GM21447 (cell line): ENCODE data around the gene RASGEF1C.

Experiments
- ATAC-seq: cut with Tn5 transposase; IDR thresholded peaks from one replicate; pipeline ENCODE4 v1.9.1; 2021; ENCODE audit not compliant: unreplicated experiment

Gene RASGEF1C

DNA sequence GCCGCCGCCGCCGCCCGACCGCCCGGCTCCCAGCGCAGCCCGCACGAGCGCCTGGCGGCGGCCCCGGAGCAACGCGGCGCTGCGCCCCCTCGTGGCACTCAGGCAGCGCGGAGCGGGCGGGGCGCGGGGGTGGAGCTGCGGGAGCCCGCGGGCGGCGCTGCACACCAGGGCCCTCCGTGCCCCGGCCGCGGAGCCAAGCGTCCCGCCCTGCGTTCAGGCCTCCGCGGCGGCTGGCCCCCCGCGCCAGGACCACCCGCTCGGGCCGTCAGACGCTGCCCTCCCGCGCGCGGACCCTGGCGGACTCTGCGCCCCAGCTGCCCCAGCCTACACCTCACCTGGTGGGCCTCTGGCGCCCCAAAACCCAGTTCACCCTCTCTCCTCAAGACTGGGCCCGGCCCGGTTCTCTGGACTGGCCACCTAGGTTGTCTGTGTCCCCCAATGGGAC lies at the start of gene RASGEF1C:
TSS of gene RASGEF1C (minus strand) at position 75 of the 445 bp plus-strand sequence. CDS start 71,159 bp downstream, outside the sequence.
- ATAC-seq: no peak

DNA sequence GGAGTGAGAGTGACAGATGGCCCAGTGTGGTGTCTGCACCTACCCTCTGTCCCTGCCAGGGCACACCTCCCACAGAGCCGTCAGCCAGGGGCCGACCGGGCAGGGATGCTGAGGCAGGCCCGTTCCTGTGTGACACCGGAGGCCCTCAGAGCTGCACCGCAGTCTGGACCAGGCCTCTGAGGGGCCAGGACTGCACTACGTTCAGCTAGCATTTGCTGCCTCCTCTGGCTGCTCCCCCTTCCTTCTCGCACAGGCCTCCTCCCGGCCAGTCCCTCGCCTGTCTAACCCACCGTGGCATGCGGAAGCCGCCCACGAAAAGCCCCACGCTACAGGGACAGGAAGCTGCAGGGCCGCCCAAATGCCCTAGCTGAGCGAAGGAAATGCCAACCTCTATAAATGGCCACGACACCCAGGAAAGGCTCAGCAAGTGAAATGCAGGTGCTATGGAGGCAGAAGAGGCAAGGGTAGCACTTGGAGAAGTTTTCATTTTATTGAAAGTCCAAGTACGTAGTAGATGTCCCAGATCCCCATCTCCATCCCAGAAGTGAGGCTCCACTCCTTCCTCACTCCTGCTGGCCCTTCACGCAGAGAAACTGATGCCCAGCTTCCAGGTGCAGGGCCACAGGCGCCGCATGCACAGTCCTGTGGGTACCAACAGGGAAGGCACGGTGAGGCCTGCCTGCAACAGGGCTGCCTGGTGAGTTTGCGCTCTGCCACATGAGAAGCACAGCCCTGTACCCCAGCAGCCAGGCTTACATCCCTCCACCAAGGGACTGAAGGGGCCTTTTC lies 44.2 kb upstream of the RASGEF1C start:
- ATAC-seq: no peak

DNA sequence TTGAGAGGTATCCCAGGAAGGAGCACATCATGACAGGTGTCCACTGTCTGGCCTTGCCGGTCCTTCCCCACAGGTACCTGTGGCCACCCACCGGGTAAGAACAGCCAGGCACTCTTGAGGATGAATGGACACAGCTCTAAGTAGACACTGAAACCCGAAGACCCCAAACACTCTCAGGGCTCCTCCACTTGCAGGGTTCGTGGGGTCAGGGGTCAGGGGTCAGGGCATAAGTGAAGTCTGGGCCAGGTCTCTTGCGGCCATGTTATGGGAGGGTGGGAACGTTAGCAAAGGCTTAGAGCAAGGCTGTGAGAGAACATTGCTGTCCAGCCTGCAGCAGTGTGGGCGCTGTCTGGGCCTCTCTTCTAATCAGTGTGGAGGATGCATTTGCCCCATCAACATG lies 42.9 kb upstream of the RASGEF1C start:
- ATAC-seq: no peak

DNA sequence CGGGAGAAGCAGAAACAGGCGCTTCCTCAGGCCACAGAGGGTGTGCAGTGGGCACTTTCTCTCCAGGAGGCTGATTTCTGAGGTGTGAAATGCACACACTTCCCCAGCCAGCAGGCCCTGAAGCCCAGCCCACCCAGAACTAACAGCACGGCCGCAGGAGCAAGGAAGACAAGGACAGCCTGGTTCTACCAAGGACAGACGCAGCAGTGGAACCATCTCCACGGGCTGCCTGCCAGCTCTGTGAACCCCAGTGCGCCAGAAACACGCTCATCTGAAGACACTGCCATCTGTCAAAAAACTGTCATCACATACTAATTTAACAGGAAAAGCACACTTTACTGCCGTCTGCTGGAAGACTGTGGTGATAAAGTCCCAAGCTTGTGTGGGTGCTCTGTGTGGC lies 42.1 kb upstream of the RASGEF1C start:
- no peak for ATAC-seq

DNA sequence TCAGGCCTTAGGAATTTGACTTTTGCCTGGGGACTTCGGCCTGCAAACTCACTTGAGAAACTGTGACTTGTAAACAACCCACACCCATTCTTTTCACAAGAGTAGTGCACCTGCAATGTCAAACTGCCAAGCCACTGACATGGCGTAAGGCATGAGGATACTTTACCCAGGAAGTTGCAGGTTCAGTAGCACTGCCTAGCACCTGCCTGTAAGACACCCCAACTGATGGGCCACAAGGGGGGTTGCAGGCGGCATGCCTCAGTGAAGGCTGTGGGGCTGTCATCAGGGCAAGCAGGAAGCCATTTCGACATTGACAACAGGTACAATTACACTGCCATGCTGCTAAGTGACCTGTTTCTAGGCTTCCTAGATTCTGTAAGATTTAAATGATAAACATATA lies 41.3 kb upstream of the RASGEF1C start:
- no peak for ATAC-seq

DNA sequence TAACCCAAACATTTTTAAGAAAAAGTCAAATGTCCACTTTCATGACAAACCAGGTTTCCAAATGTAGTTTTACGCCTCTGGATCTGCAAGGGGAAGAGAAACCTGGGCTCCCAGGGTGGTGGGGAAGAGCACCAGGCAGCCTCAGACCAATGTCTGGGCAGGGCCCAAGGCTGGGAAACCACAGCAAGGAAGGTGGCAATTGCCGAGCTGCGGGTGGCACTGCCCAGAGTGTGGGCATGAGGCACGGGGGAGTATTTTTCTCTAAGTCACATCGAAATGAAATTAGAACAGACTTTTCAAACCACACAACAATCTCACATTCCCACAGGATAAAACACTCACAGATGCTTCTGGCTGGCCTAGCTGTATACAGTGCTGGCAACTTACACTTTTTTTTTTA lies 32.6 kb upstream of the RASGEF1C start:
- no peak for ATAC-seq

DNA sequence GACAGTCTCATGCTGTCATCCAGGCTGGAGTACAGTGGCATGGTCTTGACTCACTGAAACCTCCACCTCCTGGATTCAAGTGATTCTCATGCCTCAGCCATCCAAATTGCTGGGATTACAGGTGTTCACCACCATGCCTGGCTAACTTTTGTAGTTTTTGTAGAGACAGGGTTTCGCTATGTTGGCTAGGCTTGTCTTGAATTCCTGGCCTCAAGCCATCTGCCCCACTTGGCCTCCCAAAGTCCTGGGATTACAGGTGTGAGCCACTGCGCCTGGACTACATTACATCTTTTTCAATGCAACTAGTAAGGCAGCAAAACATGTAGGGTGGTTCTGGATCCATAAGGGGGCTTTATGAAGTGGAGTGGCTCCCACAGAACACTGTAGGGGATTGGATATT lies 29.6 kb upstream of the RASGEF1C start:
- no peak for ATAC-seq

DNA sequence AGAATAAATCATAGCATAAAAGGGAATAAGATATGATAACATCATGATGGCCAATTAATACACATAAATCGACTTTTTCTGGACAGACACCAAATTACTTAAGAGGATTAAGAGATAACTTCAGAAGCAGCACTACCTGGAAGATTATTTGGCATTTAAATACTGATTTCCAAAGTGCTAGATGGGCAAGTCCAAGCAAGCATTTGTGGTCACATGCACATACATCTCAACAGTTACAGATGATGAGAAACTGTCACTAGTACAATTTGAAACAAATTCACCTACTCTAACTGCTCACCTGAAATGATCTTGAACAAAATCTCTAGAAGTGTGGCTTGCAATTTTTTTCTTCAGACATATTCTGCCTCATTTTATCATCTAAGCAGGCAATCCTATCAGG lies 26.8 kb upstream of the RASGEF1C start:
- ATAC-seq: no peak

DNA sequence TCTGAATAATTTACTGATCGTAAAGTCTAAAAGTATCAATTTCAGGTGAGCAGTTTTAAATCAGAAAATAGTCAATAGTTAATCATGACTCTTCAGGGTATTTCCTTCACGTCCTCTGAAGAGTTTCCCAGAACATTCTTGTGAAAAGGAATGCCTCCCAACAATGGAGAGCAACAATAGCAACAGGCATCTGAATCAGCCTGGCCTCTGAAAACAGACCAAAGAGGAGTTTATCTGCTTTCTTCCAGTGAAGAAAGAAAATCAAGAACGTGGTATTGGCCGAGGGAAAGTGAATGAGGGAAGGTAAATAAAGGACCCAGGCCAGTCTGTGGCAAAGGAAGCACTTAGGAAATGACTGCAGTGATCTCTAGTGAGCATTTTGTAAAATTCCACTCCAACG lies 26.1 kb upstream of the RASGEF1C start:
- no peak for ATAC-seq

DNA sequence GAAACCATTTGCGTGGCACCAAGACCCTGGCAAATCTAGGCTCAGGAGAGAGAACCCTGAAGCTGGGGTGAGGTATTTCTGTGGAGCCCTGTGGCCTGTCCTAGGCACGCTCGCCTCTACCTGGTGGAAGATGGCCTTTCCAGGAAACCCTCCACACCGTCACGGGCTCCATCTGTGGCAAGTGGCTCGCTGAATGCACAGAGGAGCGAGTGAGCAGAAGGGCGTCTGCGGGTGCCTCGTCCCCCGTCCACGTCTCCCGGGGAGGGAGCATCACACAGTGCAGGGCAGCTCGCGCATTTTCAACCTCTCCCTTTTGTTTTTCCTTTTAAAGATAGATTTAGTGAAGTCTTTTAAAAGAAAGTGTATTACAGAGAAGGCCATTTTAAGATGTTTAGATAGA lies 25.3 kb upstream of the RASGEF1C start:
- no peak for ATAC-seq

DNA sequence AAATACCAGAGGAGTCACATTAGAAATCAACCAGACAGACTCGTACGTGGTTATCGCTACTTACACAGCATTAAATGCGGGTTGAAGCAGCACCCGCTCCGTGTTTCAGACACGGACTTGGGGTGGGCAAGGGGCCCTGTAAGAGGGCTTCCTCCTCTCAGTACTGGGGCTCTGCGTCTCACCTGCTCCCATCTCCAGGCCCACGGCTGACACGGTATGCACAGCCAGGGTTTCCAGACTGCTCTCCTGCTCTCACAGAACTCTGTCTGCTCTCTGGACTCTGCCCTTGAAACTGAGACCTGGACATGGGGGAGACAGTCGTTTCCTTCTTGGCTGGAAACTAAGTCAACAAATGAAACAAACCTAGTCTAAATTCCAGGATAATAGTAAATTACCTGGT lies 24.7 kb upstream of the RASGEF1C start:
- ATAC-seq: no peak

DNA sequence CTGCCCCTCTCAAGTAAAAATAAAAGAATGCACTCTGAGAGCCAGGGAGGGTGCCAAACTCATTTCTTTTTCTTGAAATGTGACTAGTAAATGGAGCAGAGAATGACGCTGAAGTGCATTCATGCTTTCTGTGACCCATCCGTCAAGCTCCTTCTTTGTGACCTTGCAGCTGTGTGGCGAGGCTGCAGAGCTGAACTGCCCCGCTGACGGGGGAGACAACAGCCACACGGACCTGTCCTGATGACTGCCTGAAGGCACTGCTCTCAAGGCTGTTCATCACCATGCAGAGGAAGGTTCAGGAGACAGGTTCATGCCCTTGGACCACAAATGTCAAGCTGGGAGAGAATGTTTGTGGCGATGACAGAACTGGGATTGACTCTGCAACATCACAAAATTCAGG lies 21.0 kb upstream of the RASGEF1C start:
- no peak for ATAC-seq

DNA sequence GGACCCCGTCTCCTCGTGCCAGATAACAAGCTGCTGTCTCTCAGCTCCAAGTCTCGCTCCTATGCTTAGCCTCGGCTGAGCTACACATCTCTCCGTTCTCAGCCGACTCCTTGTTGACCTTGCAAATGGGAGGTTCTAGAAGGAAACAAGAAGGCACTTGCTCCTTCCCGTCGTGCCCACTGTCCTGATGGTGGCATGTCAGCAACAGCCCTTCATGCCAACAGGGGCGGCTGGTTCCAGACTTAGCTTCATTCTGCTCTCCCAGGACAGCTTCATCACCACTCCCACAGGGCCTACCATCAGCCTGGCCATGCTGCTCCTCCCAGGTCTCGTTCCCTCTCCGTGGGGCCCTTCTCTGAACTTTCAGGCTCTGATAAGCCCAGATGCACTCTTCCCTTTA lies 13.0 kb upstream of the RASGEF1C start:
- no peak for ATAC-seq

DNA sequence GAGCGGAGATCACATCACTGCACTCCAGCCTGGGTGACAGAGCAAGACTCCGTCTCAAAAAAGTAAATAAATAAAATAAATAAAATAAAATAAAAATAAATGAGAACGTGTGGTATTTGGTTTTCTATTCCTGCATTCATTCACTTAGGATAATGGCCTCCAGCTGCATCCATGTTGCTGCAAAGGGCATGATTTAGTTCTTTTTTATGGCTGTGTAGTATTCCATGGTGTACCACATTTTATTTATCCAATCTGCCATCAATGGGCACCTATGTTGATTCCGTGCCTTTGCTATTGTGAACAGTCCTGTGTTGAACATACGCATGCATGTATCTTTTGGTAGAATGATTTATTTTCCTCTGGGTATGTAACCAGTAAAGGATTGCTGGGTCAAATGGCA lies 8.8 kb upstream of the RASGEF1C start:
- no peak for ATAC-seq

DNA sequence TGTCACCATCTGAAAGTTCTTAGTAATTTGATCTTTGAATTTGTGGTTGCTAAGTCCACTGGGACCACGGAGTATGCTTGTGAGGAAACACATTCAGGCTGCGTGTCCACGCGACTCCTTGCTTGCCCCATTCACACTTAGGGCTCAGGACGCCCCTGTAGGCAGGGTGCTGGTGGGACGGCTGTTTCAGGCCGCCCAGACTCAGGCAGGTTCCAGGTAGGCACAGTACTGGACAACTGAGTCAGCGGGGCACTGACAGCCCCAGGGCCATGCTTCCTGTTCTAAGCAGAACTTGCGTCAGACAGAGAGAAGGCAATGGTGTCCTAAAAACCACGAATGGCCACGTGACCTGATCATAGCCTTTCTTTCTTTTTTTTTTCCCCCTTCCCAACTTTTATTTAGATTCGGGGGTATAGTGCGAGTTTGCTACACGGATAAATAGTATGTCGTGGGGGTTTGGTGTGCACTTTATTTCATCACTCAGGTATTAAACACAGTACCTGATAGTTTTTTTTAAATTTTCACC lies 7.7 kb upstream of the RASGEF1C start:
- ATAC-seq: no peak

DNA sequence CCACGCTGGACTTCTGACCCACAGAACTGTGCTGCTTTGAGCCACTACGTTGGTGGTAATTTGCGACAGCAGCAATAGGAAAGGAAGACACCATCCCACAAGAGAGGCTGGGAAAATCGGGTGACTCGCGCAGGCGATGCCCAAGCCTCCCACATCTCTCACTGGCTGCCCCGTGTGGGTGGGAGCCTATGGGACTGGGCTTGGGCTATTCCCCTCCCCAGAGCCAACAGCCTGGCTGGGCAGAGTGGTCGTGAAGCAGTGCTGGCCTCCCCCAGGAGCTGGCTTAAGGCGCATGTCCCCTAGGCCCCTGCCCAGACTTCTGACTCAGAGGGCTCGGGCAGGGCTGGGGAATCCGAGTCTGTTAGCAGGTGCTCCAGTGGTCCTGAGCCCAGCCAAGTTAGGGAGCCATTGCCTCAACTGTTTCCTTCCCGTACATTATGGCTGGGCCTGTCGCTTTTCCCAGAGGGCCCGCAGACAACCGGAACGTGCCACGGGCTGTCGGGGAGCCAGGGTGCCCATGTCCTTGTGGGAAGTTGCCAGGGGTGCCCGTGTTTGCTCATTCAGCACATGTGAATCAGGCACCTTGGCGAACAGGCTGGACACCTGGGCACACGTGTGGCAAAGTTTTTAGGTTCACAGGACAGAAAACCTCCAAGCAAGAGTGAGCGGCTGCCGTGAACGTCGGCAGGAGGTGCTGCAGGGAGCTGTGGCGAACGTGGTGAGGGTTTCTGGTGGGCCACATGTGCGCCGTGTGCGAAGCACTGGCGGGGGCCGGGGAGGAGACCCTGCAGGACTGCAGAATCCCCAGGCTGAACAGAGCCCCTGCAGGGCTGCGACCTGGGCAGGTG lies 7.0 kb upstream of the RASGEF1C start:
- no peak for ATAC-seq

DNA sequence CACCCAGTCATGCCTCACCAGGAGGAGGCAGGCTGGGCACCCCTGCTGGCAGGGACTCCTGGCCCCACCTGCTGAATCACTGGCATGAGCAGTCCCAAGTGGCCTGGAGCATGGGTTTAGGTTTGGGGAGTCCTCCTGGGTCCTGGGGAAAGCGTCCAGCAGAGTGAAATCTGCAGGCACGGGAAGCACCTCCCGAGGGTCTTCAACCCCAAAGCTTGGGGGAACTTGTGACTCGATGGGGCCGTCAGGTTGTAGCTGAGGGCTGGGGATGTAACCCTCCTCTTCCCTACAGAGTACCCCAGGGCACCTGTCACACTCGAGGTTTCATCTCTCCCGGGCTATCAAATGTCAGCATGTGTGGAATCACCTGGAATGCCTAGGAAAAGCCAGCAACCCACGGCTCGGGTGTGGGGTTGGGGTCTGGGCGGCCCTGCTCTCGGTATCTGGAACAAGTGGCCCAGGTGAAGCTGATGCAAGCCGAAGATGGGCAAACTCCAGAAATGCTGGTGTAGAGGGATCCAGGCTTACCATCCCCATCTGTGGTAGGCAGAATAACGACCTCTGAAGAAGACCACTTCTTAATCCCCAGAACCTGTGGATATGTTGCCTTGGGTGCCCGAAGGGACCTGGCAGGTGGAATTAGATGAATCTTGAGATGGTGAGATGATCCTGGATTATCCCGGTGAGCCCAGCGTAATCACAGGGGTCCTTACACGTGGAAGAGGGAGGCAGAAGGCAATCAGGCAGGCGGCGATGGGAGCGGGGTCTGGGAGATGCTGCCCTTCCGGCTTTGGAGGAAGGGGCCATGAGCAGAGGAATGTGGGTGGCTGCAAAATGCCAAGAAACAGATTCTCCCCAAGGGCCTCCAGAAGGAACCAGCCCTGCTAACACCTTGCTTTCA lies 6.1 kb upstream of the RASGEF1C start:
- ATAC-seq: no peak

DNA sequence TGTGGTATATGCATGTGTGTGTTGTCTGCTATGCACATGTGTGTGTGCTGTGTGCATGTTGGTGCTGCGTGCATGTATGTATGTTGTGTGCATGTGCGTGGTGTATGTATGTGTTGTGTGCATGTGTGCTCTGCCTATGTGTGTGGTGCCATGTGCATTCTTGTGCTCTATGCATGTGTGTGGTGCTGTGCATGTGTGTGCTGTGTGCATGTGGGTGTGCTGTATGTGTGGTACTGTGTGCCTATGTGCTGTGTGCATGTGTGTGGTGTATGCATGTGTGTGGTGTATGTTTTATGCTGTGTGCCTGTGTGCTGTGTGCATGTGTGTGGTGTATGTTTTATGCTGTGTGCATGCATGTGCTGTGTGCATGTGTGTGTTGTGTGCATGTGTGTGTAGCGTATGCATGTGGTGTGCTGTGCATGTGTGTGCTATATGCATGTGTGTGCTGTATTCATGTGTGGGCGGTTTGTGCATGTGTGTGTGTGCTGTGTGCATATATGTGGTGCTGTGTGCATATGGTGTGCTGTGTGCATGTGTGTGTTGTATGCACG lies 4.7 kb upstream of the RASGEF1C start:
- ATAC-seq: no peak

DNA sequence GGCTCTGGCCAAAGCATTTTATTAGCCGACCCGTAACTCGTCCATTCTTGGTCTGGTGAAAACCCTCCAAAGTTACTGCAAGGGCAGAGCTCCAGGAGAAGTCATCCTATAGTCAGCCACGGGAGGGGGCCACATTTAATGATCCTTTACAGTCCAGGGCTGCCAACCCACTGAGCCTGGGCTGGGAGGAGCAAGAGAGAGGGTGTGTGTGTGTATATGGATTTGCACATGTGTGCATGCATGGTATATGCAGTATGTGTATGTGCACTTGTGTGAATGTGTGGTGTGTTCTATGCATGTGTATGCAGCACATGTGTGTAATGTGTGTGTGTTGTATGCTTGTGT lies 4.2 kb upstream of the RASGEF1C start:
- no peak for ATAC-seq

DNA sequence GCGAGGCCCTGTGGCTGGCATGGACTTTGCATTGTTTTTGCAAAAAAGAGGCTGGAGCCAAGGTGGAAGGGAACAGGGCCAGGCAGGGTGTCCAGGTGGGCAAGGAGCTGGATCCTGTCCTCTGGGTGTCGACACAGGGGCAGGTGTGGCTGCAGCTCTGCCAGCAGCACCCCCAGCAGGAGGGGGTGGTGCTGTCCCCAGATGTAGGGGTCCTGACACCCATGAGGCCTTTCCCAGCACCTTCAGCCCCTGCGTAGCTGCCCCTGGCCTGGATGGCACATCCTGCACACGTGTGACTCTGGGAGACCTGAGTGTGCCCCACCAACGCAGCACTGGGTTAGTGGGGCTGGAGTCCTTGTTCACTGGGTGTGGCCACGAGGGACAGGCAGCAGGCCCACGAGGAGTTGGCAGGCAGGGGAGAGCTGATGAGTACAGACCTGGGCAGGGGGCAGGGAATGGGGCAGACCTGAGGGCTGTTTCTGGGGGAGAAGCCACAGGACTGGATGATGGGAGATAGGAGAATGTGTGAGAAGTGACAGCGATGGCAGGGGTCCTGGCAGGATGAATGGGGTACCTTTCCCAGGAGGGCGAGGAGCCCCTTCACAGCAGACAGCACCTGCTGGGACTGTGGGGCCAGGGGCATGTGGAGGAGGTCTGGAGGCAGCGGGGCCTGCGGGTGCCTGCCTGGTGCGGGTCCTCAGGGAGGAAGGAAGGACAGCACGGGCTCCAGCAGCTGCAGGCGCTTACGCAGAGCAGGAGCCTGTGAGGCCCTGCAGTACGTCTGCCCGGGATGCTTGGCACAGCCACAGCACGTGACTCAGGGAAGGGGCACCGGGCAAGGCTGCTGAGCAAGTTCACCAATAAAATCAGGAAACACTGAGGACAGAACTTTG lies 3.6 kb upstream of the RASGEF1C start:
- no peak for ATAC-seq
